ENCODE results near the gene HSD17B2.

HSD17B2 gene

DNA sequence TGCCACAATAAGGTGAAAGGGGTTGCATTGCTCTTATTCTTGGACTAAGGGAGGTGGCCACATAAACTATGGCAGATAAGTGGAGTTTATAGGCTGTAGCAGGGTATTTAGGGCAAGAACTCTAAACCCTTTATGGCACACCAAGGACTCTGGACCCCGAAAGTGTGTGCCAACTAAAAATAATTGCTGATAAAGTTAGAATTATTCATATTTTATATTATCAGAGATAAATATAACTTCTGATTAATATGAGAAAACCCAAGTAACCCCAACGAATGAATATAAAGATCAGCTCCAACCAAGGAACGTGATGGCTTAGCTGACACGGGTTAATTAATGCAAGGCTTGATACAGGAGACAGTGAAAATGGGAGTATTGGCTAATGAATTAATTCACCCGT, 15.0 kb upstream of the HSD17B2 start:
- DNase-seq = no peak

DNA sequence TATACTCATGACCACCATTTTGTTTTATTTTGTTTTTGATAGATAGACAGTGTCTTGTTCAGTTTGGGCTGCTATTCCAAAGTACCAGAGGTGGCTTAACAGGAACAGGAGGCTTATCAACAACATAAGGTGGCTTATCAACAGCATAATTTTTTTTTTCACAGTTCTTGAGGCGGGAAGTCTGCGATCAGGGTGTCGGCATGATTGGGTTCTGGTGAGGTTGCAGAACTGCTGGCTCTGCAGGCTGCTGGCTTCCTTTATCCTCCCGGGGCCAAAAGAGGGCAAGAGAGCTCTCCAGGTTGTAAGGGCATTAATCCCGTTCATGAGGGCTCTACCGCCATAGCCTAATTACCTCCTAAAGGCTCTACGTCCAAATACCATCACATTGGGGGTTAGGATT, 11.8 kb upstream of the HSD17B2 start:
- no peak for DNase-seq

DNA sequence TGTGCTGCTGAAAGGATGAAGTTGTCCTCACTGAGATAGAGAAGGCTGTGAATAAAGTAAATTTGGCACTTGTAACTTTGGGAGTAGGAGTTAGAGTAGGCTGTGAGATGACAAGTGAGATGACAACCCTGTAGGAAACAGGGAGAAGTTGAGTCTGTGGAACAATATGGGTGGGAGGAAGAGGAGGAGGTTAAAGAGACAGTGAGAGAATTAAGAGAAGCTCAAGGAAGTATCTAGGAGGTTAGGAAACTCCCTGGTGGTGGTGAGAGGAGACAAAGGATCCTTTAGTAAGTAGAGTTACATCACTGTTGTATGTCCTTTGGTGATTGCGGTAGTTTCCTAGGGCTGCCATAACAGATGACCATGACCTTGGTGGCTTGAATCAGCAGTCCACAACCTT, 10.7 kb upstream of the HSD17B2 start:
- no peak for DNase-seq

DNA sequence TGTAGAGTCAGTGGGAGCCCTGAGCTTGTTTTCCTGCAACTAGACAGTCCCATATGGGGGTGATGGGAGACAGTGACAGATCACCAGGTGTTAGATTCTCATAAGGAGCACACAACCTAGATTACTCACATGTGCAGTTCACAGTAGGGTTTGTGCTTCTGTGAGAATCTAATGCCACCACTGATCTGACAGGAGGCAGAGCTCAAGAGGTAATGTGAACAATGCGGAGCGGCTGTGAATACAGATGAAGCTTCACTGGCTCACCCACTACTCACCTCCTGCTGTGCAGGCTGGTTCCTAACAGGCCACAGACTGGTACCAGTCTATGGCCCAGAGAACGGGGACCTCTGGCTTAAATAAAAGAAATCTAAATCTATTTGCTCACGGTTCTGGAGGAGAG, 10.2 kb upstream of the HSD17B2 start:
- DNase-seq = no peak

DNA sequence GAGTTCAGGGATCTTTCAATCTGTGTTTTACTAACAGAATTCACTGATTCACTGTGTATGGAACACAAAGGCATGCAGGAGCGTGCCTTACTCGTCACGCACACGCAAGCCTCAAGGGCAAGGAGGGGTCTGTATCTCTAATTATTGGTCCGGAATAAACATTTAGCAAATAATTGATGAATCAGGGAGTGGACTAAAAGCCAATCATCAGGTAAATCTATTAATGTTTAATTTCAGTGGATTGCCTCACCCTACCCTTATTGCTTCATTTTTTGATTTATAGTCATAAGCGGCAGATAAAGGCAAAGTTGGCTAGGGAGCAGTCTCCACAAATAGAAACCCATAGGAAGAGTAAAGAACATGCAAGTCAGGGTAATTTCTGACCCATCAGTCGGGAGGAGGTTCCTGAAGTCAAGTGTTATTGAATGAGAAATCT, 7.4 kb upstream of the HSD17B2 start:
- no peak for DNase-seq

DNA sequence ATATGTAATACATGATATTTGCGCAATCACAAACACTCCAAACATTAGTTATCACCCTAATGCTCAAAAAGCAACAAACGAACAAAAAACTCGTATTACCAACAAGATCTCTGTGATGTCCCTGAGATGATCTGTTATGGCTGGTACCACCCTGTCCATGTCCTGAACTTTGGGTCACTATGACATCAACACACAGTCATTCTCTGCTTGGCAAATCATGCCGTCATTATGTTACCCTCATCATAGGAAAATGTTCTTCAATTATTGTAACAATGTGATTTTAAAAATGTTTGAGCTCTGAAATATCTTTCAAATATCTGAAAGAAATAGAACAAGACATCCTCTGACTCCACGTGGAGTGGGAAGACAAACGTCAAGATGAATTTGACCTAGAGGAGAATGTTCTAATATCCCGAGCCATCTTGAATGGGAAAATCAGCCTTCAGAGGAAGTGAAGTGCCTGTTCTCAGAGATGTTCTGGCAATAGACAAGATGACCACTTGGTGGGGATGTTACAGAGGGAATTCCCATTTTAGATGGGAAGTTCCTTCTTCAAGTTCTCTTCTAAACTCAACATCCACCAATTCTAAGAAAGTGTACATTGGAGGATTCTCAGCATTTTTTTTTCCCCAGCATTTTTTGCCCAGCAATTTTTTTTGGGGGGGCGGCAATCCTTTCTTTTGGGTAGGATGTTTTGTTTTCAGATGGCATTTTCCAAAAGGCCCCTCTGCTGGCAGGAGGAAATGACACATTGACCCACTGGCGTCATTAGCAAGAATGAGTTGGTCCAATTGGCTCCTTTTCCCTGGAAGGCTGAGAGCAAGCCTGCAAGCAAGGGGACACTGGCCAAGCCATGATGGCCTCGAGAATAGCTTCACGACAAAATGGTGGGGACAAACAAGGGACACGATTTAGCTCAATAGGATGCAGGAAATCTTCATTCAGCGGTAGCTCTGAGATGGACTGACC, 3.7 kb upstream of the HSD17B2 start:
- no peak for DNase-seq

DNA sequence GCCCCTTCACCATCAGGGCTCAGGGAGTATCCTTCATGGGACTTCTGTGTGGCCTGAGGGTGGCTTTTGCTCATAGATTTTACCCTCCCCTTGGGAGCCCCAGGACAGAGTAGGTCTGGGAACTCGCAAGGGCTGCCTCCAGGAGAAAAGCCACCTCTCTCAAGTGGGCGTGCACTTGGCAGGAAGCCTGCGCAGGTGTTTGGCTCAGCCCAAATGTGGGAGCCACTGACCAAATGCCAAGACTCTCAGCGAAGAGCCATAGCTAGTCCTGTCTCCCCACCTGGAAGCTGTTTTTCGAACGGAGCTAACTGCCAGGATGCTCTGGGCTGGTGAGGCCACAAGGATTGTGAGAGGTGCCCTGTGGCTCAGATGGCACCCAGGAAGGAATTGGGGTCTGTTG, 2.0 kb upstream of the HSD17B2 start:
- DNase-seq = no peak

DNA sequence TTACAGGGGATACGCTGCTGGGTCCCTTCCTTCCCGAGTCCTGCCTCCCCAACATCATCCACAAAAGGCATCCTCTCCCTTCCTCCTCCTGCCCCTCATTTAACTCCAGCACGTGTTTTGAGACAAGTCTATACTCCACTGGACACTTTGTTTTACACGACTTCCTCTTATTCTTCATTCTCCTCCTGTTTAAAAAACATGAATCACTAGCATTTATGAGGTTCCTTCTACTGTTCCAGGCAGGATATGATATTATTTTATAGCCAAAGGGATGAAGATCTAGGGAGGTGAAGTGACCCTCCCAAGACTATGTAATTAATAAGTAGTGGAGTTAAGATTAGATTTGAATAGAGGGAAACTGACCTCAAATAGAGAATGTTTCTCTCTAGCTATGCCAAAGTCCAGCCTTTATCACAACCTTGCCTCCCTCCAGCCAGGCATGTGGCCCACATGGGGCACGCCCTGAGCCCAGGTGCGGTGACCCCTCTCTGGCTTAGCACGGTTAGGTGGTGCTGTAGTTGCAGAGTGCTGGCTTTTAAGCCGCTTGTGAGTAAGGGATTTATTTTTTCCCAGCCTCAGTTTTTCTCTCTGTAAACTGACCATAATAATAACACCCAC, 1.3 kb upstream of the HSD17B2 start:
- DNase-seq = no peak

DNA sequence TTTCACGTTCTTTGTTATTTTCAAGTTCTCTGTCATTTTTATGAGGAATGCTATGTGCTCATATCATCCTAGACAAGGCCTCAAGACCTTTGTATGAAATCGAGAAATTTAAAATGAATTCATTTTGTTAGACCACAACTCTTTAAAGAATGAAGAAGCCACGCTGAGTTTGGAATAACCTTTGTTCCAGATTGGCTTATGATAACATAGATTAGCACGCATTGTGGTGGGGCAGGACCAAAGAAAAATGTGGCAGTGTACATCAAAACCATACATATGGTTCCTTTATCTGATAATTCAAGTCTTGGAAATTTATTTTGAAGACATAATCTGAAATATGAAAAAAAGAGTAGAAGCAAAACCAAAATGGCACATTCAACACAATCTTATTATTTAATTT, 2.2 kb downstream of the HSD17B2 start:
- no peak for DNase-seq

DNA sequence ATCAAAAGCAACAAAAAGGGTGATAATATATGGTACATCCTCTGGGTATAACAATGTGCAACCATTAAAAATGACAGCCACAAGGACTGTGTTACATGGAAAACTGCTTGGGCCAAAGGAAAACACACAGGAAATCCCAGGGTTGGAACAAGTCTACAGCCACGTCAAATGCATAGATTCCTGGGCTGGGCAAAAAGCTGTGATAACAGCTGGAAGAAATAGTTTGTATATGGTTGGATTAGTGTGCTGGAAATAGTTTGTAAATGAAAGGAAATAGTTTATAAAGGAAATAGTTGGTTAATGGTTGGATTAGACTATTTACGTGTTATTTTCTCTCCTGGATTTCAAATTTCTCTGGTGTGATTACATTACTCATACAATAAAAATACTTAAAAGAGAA, 2.6 kb downstream of the HSD17B2 start:
- no peak for DNase-seq

DNA sequence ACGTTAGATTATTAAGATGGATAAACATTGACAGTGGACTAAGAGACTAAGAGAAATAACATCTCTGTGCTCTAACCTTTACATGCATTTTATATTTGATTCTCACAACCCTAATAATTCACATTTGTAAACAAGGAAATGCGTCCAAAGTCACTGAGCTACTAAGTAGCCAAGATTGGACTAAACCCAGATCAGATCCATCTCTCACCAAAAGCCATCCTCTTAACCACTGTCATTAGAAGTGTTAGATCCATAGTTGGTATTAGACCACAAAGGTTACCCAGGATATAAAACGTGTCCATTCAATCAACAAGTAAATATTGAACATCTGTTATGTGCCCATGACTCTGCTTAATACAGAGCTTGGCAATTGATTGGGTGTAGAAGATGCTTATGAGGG, 5.2 kb downstream of the HSD17B2 start:
- DNase-seq = no peak

DNA sequence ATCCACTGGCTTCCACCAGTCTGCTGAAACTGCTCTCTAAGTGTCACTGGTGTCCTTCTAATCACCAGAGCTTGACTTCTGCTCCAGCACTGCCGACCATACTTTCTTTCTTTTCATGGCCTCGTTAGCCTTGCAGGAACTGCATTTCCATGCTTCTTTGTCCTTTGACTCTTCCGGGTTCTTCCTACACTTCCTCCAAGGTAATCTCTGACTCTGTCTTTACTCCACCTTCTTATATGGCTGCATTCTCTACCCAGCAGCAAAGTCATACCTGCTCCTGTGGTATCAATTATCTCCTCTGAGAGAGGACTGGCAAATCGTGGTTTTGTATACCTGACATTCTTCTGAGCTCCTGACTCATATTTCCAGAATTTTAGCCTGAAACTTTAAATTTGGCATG, 6.5 kb downstream of the HSD17B2 start:
- no peak for DNase-seq

DNA sequence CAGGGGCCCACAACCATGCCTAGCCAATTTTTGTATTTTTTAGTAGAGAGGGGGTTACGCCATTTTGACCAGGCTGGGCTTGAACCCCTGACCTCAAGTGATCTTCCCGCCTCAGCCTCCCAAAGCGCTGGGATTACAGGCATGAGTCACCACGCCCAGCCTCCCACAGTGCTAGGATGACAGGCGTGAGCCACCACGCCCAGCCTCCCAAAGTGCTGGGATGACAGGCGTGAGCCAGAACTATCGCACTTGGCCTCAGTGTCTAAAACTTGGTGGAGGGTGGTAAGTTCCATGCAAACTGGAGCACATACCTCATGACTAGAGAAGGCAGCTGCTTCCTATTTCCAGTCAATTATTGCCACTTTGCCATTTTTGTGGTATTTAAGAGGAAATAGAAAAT, 7.1 kb downstream of the HSD17B2 start:
- no peak for DNase-seq

DNA sequence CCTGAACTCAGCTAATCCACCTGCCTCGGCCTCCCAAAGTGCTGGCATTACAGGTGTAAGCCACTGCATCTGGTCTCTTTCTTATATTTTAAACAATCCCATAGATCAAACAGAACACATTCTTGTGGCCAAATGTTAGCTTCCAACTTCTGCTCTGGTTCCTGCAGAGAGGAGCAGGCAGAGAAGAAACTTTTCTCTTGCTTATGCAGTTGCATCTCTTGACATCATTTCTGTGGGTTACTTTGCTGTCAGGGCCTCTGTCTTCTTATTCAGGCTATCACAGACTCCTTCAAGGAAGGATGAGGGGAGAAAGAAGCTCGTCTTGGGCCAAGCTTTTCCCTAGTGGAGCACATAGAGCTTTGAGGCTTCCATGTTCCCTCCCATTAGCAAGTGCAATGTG, 7.8 kb downstream of the HSD17B2 start:
- no peak for DNase-seq

DNA sequence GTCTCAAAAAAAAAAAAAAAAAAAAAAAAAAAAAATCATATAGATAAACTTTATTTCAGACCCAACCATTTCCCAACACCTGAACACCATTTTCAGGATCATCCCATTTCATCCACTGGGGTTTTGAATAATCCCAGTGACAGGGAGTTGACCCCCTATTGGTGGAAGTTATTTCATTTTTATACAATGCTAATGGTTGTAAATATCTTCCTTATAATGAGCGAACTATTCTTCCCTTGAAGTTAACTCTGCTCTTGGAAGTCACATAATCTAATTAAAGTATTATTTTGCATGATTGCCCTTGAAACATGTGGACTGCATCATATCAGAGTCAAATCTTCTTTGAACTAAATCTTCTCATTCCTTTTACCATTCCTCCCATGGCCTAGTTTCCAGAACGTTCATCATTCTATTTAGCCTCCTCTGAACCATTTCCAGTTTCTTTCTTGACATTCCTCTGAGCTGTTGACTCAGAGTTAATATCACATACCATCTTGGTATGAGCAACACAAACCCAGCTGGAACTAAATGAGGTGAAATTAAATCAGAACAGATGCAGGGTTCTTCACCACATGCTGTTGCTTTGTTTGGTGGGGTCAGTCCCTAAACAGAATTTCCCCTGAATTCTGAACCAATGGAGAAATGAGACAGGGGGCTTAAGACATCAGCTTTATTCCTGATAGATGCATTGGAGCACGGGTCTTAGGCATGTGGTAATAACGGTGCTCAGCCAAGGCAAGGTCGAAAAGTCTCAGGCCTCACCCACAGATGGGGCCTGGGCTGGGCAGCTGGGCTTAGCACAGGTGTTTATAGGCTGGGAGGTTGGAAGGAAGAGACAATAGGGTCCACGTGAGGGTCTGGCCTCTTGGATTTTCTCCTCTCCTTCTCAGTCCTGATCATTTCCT, 8.9 kb downstream of the HSD17B2 start:
- no peak for DNase-seq

DNA sequence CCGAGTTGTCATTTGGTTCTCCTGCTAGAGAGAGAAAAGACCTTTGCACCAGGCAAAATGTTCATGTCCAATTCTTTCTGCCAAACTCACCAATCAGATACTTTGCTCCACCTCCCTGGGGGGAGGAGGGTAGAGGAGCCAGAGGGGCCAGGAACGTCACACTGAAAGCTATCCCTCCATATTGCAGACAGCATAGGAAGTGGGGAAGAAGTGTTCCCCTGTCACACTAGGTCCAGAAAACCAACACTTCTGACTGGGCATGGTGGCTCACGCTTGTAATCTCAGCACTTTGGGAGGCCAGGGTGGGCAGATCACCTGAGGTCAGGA, 9.5 kb downstream of the HSD17B2 start:
- no peak for DNase-seq

DNA sequence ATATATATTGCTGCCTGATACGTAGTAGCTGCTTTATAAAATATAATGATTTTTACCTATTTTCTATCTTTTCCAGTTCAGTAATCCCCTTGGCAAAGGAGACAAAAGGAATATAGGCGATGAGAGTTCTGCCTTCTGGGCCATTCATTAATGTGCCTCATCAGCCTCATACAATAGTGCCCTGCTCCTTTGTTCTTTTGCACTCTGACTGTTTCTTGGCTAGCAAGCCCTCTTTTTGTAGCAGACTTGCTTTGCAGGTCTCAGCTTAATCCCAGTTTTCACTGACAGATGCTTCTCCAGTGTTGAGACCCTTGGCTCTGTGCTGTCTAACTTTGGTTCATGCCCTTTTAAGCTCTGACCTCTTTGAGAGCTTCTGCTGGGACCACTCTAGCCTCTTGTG, 10.4 kb downstream of the HSD17B2 start:
- no peak for DNase-seq

DNA sequence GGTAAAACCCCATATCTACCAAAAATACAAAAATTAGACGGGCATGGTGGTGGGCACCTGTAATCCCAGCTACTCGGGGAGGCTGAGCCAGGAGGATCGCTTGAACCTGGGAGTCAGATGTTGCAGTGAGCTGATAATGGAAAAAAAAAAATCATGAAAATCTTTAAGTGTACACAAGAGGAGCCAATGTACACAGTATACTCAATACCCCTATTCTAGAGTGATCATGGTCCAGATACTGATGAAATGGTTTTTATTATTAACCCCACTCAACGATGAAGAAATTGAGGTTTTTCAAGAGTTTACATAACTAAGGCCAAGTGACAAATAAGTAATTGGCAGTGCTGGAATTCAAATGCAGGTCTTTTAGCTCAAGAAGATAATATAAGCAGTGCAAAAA, 11.5 kb downstream of the HSD17B2 start:
- DNase-seq = no peak

DNA sequence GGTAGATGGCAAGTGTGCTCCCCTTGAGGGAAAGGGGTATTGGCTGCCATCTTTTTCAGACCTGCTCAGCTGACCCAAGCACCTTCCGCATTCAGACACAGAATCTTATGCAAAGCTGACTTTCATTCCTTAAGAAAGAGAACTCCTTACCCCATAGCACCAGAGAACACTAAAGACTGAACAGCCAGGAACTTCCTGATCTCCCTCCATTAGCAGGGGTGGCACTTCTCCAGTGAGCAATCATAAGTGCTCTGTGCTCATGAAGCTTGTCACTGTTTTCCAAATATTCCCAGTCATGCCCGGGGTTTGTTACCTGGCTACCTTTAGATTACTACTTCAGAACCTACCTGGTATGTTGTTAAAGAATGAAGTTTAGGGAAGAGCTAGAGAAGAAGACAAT, 11.9 kb downstream of the HSD17B2 start:
- no peak for DNase-seq

DNA sequence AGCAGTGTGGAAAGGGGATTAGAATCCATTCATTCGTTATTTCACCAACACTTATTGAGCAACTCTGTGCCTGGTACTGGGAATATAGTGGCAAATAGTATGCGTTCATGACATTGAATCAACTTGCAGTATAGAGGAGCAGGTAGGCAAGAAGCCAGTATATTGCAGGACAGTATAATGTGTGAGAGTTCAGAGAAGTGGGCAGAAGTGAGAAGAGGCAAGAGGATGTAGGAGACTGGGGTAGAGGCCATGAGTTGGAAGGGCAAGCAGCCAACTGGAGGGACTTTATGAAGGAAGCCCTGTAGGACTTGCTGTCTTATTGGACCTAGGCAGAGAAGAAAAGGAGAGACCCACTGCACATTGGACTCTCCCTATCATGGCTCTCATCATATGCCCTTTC, 12.3 kb downstream of the HSD17B2 start:
- no peak for DNase-seq

DNA sequence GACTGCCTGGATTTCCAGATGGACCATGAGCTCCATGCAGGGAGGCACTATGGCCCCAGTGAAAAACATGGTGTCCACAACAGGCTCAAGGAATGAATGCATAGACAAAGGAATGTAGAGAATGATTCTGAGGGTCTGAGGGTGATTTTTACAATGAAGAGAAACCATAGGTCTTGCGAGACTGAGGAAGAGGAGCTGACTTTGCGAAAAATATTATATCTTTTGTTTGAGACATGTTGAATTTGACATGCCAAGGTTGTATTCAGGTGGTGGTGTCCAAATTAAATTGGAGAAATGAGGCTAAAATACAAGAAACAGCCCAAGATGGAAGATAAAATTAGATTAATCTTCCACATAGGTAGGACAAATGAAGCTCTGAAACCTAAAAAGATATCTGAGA, 12.7 kb downstream of the HSD17B2 start:
- DNase-seq = no peak

DNA sequence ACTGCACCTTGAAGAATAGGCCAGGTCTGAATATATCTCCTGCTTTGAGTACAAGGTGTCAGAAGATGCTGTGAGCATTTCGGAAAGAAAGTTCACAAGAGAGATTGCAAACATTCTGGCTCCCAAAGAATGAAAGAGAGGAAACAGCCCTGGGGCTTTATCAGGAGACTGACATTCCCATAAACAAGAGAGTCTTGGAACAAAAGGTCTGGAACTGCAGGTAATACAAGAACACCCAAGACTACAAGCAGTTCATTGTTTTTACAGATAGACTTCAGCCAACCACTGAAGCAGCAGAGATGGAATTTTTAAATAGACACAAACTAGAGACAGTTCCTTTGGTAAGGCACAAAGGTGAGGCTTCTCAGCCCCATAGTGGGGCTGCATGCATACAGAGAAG, 14.4 kb downstream of the HSD17B2 start:
- DNase-seq = no peak

DNA sequence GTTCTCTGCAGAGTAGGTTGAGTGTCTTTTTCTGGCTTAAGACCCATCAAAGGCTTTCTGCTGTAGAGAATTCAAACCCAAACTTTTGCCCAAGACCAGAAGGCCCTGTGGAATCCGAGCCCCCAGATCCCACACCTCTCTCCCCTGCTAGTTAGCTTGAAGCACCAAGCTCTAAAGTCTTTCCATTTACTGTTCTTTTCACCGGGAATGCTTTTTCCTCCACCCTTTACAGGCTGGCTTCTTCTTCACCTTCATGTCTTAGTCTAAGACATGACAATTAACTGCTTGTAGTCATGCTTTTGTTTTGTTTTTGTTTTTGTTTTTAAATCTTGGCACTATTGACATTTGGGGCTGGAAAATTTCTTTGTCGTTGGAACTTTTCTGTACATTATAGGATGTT, 15.5 kb downstream of the HSD17B2 start:
- DNase-seq = no peak

DNA sequence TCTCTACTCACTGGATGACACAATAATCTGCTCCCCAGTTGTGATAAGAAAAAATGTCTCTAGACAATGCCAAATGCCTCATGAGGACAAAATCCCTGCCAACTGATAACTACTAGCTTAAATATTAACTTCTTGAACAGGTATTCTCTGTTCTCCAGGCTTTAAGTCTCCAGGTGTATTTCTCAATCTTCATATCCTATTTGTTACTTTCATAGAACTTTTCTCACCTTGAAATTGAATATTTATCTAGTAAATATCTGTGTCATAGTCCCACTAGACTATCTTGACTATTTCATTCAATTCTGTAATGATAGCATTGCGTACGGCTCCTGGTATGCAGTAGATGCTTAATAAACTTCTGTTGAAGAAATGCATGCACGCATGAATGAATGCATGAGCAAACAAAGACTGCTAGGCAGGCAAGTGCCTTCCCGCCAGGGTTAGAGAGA, 15.9 kb downstream of the HSD17B2 start:
- DNase-seq = no peak

All from NCI-H1417 treated with DMSO at 0.1 percent for 48 hours (cell line).